Measurements from ENCODE around the gene CNOT11. TPM values are rescaled to one million over a fixed set of nuclear protein-coding genes. Genes with fewer than 3 reads are reported as not detected.
"Not testable (repeated sequence)": the region's sequence is repeated elsewhere in the genome, so short reads cannot be mapped to it uniquely, and the experiment has no call there.

Gene CNOT11
- 65.0 and 69.6 TPM in 2 replicates for total RNA-seq

DNA sequence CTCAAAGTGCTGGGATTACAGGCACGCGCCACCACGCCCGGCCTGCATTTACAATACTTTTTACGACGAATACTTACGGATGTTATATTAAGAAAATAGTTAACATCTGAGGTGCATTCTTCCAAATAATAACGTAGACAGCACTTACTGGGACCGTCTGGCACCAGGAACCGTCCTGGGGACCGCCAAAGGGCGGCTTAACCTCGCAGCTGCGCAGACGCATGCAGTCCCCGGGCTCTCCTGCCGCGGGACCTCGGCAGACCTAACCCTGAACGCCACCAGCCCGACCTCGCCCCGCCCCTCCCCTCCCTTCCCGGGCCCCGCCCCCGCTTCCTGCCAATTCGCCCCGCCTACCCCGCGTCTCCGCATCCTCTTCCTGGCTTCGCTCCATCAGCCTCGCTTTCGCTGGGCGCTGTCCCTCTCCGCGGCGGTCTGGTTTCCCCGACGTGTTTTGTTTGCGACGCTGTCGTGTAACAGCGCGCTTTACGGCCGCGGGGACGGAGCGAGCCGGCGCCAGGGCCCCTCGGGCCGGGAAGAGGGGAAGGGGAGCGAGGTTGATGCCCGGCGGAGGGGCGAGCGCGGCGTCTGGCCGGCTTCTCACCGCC is at the start of gene CNOT11:
CNOT11 (plus strand) TSS at position 479 of the 605 bp plus-strand sequence; CDS start at position 558, 79 bp downstream.
- H3K4me3 Mint-ChIP-seq = peak within 1 kb of the TSS; percentile 93
- H3K9me3 Mint-ChIP-seq = no peaks in the 10 kb centered on the region
- intact Hi-C loops (cut with micrococcal nuclease) = loop anchor here (1.0 to 5.0 kb wide), 6 partner anchors 20 to 690 kb away; partner anchors contain the start of genes MAP4K4, PDCL3, RPL31 and TBC1D8
- peak within 1 kb of the TSS; percentile 96 for H3K27ac Mint-ChIP-seq
- peak; percentile 99 for DNase-seq
- H3K36me3 Mint-ChIP-seq (ENCODE audit: low read depth) = peaks cover 27% of the 10 kb centered on the region
- H3K4me1 Mint-ChIP-seq = peaks cover 44% of the 10 kb centered on the region
- H3K27me3 Mint-ChIP-seq = no peaks in the 10 kb centered on the region

DNA sequence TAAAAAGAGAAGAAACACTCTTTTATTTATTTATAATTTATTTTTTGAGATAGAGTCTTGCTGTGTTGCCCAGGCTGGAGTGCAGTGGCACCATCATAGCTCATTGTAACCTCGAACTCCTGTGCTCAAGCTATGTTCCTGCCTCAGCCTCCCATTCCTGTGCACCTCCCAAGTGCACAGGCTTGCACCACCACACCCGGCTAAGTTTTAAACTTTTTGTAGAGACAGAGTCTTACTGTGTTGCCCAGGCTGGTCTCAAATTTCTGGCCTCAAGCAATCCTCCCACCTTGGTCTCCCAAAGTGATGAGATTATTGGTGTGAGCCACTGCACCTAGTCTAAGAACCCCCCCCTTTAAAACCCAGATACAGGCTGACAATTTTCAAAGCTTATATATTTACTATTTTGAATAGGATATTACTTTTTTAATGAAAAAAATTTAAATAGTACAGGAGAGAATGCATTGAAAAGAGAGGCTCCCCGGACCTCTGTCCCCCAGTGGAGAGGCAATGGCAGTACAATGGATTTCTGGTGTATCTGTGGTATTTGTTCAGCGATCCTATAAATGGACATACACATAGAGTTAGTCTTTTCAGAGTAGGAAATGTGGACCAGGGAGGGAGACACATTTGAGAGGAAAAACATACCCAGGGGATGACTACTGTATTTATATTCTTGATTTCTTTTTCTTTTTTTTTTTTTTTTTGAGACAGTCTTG is 48.1 kb upstream of the CNOT11 start:
- peaks cover 3% of the 10 kb centered on the region for H3K27me3 Mint-ChIP-seq
- no peaks in the 10 kb centered on the region for H3K36me3 Mint-ChIP-seq (ENCODE audit: low read depth)
- no peak overlapping the region for H3K4me3 Mint-ChIP-seq
- no peaks in the 10 kb centered on the region for H3K9me3 Mint-ChIP-seq
- H3K27ac Mint-ChIP-seq = no peak overlapping the region
- intact Hi-C loops (cut with micrococcal nuclease) = loop anchor here (1.0 to 10.0 kb wide), 3 partner anchors 168 to 610 kb away; no protein-coding TSS in a partner anchor
- peaks cover 12% of the 10 kb centered on the region for H3K4me1 Mint-ChIP-seq
- DNase-seq = no peak

DNA sequence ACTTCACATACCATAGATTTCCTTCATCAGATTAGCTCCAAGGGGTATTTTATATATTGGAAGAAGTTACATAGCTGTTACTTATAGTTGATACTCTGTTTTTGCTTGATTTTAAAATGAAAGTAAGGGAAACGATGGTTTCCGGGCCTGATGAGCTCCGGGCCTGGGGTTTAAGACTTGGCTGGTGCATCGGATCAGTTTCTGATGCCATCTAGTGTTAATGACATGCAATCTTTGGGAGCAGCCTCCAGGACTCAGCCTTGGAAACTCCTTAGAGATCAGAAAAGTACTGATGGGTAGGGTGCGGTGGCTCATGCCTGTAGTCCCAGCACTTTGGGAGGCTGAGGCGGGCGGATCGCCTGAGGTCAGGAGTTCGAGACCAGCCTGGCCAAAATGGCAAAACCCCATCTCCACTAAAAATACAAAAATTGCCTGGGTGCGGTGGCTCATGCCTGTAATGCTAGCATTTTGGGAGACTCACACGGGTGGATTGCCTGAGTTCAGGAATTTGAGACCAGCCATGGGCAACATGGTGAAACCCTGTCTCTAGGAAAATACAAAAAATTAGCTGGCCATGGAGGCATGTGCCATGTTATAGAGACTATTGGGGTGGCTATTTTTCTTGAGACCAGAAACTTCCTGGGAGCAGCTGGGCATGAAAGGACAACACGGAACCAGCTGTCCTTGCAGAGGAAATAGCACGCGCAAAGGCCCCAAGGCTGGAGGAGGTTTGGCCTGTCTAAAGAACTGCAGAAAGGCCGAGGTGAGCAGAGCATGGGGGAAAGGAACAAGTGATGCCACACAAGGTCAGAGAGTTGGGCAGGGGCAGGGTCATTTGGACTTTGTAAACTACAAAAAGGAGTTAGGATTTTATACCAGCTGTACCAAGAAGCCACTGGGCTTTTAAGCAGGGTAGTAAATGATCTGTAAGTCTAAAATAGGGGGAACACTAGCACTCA is 46.9 kb upstream of the CNOT11 start:
- Mint-ChIP-seq H3K27me3 (peaks cover 5% of the 10 kb centered on the region), H3K36me3 (ENCODE audit: low read depth) (no peaks in the 10 kb centered on the region), H3K4me3 (peak overlapping the region; percentile 72), H3K9me3 (no peaks in the 10 kb centered on the region), H3K4me1 (peaks cover 12% of the 10 kb centered on the region), H3K27ac (peak overlapping the region; percentile 43)
- intact Hi-C loops (cut with micrococcal nuclease) = loop anchor here (1.0 to 10.0 kb wide), 3 partner anchors 169 to 611 kb away; no protein-coding TSS in a partner anchor
- peak; percentile 82 for DNase-seq

DNA sequence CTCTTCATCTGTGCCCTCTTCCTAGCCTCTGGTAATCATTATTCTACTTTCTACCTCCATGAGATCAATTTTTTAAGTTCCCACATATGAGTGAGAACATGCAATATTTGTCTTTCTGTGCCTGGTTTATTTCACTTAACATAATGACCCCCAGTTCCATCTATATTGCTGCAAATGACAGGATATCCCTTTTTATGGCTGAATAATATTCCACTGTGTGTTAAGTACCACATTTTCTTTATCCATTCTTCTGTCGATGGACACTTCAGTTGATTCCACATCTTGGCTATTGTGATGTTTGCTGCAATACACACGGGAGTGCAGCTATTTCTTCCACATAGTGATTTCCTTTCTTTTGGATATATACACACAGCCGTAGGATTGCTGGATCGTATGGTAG is 43.9 kb upstream of the CNOT11 start:
- Mint-ChIP-seq H3K27me3 (peaks cover 6% of the 10 kb centered on the region), H3K27ac (no peak overlapping the region), H3K4me3 (no peak overlapping the region), H3K36me3 (ENCODE audit: low read depth) (no peaks in the 10 kb centered on the region), H3K9me3 (peaks cover 4% of the 10 kb centered on the region), H3K4me1 (peaks cover 12% of the 10 kb centered on the region)
- intact Hi-C loops (cut with micrococcal nuclease) = loop anchor here (10.0 kb wide), 1 partner anchor 614 kb away; no protein-coding TSS in a partner anchor
- DNase-seq = no peak

DNA sequence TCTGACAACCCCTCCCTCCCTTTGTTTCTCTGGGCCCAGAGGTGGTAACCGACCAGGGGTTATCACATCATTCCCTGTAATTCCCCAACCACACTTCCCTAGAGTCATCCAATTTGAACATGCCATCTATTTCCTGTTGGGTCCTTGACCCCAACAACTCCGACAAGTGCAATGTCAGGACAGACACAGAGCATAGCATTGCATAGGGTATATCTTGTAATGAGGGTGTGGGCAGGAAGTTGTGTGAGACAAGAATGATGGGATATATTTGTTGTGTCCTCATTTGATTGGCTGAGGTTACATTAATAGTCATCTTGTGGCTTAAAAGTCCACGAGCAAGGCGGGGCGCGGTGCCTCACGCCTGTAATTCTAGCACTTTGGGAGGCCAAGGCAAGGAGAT is 33.4 kb upstream of the CNOT11 start:
- peaks cover 9% of the 10 kb centered on the region for H3K4me1 Mint-ChIP-seq
- H3K36me3 Mint-ChIP-seq (ENCODE audit: low read depth) = peaks cover 6% of the 10 kb centered on the region
- peaks cover 11% of the 10 kb centered on the region for H3K9me3 Mint-ChIP-seq

DNA sequence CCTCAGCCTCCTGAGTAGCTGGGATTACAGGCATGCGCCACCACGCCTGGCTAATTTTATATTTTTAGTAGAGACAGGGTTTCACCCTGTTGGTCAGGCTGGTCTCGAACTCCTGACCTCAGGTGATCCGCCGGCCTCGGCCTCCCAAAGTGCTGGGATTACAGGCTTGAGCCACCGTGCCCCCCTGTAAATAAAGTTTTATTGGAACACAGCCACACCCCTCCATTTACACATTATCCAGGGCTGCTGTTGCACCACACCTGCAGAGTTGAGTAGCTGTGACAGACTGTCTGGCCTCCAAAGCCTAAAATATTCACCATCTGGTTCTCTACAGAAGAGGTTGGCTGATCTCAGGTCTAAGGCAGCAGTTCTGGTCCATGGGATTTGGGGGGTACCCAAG is 32.6 kb upstream of the CNOT11 start:
- H3K4me3 Mint-ChIP-seq; H3K36me3 Mint-ChIP-seq (ENCODE audit: low read depth); DNase-seq; intact Hi-C loops (cut with micrococcal nuclease); H3K27ac Mint-ChIP-seq; H3K27me3 Mint-ChIP-seq: not testable (repeated sequence)
- peaks cover 14% of the 10 kb centered on the region for H3K9me3 Mint-ChIP-seq
- H3K4me1 Mint-ChIP-seq = peaks cover 12% of the 10 kb centered on the region

More for the DNA sequence above, 33.4 kb upstream of the CNOT11 start:
- DNase-seq = no peak
- peaks cover 7% of the 10 kb centered on the region for H3K27me3 Mint-ChIP-seq
- intact Hi-C loops (cut with micrococcal nuclease) = no loop called here
- no peak overlapping the region for H3K27ac Mint-ChIP-seq
- no peak overlapping the region for H3K4me3 Mint-ChIP-seq

DNA sequence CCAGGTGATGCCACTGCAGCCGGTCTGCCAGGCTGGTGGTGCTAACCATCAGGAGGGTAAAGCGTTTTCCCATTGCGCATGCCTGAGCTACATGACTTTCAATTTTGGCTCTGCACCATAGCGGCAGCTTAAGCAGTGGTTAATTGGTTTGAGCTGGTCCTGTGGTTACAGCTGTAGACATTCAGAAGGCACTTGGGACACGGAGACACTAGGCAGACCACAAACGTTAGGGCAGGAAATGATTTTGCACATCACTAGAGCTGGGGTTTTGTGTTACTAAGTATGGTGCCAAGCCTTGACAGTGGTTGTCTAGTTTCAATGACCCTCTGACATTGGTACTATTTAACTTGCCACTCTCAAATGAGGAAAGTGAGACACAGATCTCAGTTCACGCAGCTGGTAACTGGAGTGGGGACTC is 28.9 kb upstream of the CNOT11 start:
- intact Hi-C loops (cut with micrococcal nuclease) = no loop called here
- Mint-ChIP-seq H3K9me3 (peaks cover 17% of the 10 kb centered on the region), H3K4me1 (peaks cover 13% of the 10 kb centered on the region), H3K36me3 (ENCODE audit: low read depth) (peaks cover 10% of the 10 kb centered on the region), H3K27ac (peak overlapping the region; percentile 51), H3K27me3 (no peaks in the 10 kb centered on the region), H3K4me3 (peak overlapping the region; percentile 13)
- peak; percentile 84 for DNase-seq

DNA sequence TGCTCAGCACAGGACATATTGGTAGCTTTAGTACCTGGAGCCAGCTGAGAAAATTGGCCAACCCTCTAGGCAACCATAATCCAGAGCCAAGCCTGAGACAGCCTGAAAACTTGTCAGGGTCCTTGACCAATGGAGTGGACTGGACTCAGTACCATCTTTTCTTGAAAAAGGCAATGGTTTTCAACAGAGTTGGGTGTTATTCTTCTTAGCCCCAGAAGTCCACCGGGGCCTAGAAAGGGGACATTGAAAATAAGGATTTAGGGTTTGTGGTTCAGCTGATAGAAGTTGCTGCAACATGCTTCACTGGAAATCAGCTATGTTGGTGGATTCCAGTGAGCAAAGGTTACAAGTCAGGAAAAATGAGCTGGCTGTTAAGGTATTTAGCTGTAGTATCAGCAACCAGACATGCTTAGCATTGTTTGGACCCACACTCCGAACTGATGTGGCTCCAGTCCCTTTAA is 22.1 kb upstream of the CNOT11 start:
- Mint-ChIP-seq H3K27me3 (no peaks in the 10 kb centered on the region), H3K4me3 (no peak overlapping the region), H3K27ac (no peak overlapping the region), H3K9me3 (peaks cover 6% of the 10 kb centered on the region), H3K4me1 (peaks cover 4% of the 10 kb centered on the region), H3K36me3 (ENCODE audit: low read depth) (peaks cover 3% of the 10 kb centered on the region)
- intact Hi-C loops (cut with micrococcal nuclease) = no loop called here
- no peak for DNase-seq

DNA sequence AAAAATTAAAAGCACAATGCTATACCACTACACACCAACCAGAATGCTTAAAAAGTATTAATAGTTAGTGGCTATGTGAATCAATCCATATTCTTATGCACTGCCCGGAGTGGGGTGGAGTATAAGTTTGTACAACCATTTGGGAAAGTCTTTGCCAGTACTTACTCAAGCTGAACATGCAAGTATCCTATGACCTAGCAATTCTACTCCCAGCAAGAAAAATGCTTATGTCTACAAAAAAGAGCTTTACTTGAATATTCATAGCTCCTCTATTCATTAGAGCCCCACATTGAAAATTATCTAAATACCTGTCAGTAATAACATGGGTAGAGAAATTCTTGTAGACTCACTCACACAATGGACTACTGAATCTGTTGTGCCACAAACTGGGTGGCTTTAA is 21.4 kb upstream of the CNOT11 start:
- Mint-ChIP-seq H3K27me3 (no peaks in the 10 kb centered on the region), H3K36me3 (ENCODE audit: low read depth) (peaks cover 3% of the 10 kb centered on the region), H3K9me3 (peaks cover 6% of the 10 kb centered on the region), H3K4me1 (peaks cover 4% of the 10 kb centered on the region), H3K27ac (no peak overlapping the region), H3K4me3 (no peak overlapping the region)
- no peak for DNase-seq
- intact Hi-C loops (cut with micrococcal nuclease) = no loop called here

DNA sequence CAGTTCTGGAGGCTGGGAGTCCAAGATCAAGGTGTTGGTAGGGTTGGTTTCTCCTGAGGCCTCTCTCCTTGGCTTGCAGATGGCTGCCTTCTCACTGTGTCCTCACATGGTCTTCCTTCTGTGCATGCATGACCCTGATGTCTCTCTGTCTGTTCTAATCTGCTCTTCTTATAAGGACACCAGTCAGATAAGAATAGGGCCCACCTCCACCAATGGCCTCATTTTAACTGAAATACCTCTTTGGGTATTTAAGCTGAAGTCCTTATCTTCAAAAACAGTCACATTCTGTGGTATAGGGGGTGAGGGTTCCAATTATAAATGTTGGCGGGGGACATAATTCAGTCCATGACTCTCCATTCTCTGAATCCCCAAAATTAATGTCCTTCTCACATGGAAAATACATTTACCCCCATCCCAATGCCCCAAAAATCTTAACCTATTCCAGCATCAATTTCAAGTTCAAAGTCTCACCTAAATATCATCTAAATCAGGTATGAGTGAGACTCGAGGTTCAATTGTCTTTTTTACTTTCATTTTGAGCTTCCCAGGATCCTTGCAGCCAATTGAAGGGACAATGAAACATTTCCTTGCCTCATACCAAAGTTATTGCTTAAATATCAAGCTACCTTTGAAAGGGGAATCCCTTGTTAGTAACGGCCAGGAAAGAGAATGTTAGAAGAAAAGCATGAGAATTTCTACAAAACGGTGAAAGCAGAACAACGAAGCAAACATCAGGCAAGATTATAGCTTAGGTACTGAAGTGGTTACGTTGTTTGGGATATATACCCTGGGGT is 20.6 kb upstream of the CNOT11 start:
- H3K4me1 Mint-ChIP-seq = peaks cover 4% of the 10 kb centered on the region
- H3K4me3 Mint-ChIP-seq = no peak overlapping the region
- H3K9me3 Mint-ChIP-seq = peaks cover 6% of the 10 kb centered on the region
- H3K27ac Mint-ChIP-seq = no peak overlapping the region
- intact Hi-C loops (cut with micrococcal nuclease) = no loop called here
- H3K27me3 Mint-ChIP-seq = no peaks in the 10 kb centered on the region
- DNase-seq = no peak
- peaks cover 3% of the 10 kb centered on the region for H3K36me3 Mint-ChIP-seq (ENCODE audit: low read depth)

DNA sequence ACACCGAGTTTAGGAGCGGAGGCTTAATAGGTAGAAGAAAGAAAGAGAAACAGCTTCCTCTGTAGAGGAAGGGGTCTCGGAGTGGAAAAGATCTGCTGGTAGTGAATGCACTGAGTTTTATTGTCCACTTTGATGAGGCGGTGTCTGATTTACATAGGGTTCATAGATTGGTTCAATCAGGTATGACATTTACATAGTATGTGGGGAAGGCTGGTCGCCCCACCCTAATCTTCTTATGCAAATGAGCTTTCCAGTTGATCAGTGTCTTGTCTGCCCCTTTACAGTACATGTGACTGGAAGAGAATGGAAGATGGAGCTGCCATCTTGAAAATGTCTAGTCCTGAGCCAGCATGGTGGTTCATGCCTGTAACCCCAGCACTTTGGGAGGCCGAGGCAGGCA is 19.9 kb upstream of the CNOT11 start:
- intact Hi-C loops (cut with micrococcal nuclease) = no loop called here
- H3K4me1 Mint-ChIP-seq = peaks cover 4% of the 10 kb centered on the region
- H3K4me3 Mint-ChIP-seq = no peak overlapping the region
- H3K9me3 Mint-ChIP-seq = peaks cover 6% of the 10 kb centered on the region
- H3K36me3 Mint-ChIP-seq (ENCODE audit: low read depth) = peaks cover 3% of the 10 kb centered on the region
- no peak overlapping the region for H3K27ac Mint-ChIP-seq
- DNase-seq = no peak
- H3K27me3 Mint-ChIP-seq = no peaks in the 10 kb centered on the region

DNA sequence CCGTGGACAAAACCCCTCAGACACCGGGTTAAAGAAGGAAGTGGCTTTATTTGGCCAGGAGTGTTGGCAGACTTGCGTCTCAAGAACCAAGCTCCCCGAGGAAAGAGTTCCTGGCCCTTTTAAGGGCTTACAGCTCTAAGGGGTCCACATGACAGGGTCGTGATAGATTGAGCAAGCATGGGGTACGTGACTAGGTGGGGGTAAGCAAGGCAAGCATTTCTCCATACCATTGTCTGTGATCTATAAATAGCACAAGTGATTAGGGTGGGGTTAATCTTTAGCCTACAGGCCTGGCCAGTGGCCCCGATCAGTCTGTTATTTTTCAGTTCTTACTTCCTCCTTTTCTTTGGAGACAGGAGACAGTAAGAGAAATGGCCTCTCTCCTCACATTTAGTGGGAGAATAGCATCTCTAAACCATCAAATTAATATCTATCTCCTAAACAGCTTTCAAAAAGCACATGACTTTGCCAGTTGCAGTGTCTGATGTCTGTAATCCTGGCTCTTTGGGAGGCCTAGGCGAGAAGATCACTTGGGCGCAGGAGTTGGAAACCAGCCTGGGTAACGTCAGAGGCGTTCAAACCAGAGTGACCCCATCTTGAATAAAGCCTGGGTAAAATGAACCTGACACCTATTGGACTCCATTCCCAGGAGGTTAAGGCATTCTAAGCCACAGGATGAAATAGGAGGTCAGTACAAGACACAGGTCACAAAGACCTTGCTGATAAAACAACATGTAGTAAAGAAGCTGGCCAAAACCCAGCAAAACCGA is 18.3 kb upstream of the CNOT11 start:
- intact Hi-C loops (cut with micrococcal nuclease) = no loop called here
- Mint-ChIP-seq H3K27ac (no peak overlapping the region), H3K36me3 (ENCODE audit: low read depth) (peaks cover 3% of the 10 kb centered on the region), H3K9me3 (peaks cover 6% of the 10 kb centered on the region), H3K27me3 (peaks cover under 1% of the 10 kb centered on the region), H3K4me1 (peaks cover 4% of the 10 kb centered on the region), H3K4me3 (no peak overlapping the region)
- no peak for DNase-seq

All from activated CD4-positive, alpha-beta T cell treated with anti-CD3 and anti-CD28 coated beads, Interleukin-2, amount 10 ng/mL, durations not matched to agents 24 days and 14 days (primary cell).